NT2/D1 (cell line): Measurements from ENCODE around the gene LRRC39.

Experiments
- DNase-seq: peaks from one replicate; pipeline ENCODE4 v3.0.0-alpha.2; 2011; ENCODE audit warnings: low read depth, low spot score
- H3K27me3 ChIP-seq: 2 replicates; pipeline ENCODE4 v1.6.0; 2011; ENCODE audit warnings: mild to moderate bottlenecking; ENCODE audit not compliant: insufficient read length, insufficient read depth
- H3K36me3 ChIP-seq: 2 replicates; pipeline ENCODE4 v1.6.1; 2011; ENCODE audit warnings: mild to moderate bottlenecking, low read length, mixed read lengths; ENCODE audit not compliant: insufficient read depth, insufficient read length
- H3K4me1 ChIP-seq: 2 replicates; pipeline ENCODE4 v1.5.1; 2011; ENCODE audit not compliant: insufficient read depth, insufficient read length
- H3K4me3 ChIP-seq: 2 replicates; pipeline ENCODE4 v1.5.1; 2011; ENCODE audit warnings: low read depth; ENCODE audit not compliant: insufficient read length
- H3K9ac ChIP-seq: 2 replicates; pipeline ENCODE4 v1.6.0; 2011; ENCODE audit warnings: low read depth; ENCODE audit not compliant: insufficient read length
- H3K9me3 ChIP-seq: 2 replicates; pipeline ENCODE4 v1.5.1; 2011; ENCODE audit warnings: mild to moderate bottlenecking, low read length; ENCODE audit not compliant: insufficient read depth
- SUZ12 ChIP-seq: IDR thresholded peaks from 2 replicates; pipeline ENCODE4 v1.6.1; 2011; ENCODE audit not compliant: insufficient read length, insufficient read depth; ENCODE audit errors: extremely low read depth
- YY1 ChIP-seq: IDR thresholded peaks from 2 replicates; pipeline ENCODE4 v1.6.1; 2011; ENCODE audit not compliant: insufficient read length, insufficient read depth
- ZNF274 ChIP-seq: IDR thresholded peaks from 2 replicates; pipeline ENCODE4 v1.6.1; 2011; ENCODE audit warnings: mild to moderate bottlenecking, low read depth, low read length

The LRRC39 gene

GRCh38 chr1:100168051-100168450 lies 10.0 kb downstream of the LRRC39 start:
- Histone ChIP-seq H3K27me3 (no peaks in the 10 kb centered on the region), H3K36me3 (no peaks in the 10 kb centered on the region), H3K4me3 (no peak overlapping the region), H3K4me1 (no peaks in the 10 kb centered on the region), H3K9ac (no peak overlapping the region), H3K9me3 (no peaks in the 10 kb centered on the region)
- TF ChIP-seq YY1 (no peak), ZNF274 (no peak), SUZ12 (no peak)
- no peak for DNase-seq

DNA sequence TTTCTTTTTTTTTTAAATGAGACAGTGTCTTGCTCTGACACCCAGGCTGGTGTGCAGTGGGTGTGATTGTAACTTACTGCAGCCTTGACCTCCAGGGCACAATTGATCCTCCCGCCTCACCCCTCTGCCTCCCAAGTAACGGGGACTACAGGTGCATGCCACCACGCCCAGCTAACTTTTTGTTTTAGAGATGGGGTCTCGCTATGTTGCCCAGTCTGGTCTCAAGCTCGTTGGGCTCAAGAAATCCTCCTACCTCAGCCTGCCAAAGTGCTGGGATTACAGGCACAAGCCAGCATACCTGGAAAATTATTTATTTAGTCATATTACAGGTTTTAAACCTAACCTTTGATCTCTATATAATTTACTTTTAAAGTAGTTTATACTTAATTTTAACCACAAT lies 13.4 kb downstream of the LRRC39 start:
- H3K36me3 ChIP-seq, result no peaks in the 10 kb centered on the region
- no peaks in the 10 kb centered on the region for H3K9me3 ChIP-seq
- H3K4me3 ChIP-seq, result no peak overlapping the region
- no peaks in the 10 kb centered on the region for H3K27me3 ChIP-seq
- H3K9ac ChIP-seq, result no peak overlapping the region
- TF ChIP-seq YY1 (no peak), SUZ12 (no peak), ZNF274 (no peak)
- no peak for DNase-seq
- no peaks in the 10 kb centered on the region for H3K4me1 ChIP-seq

DNA sequence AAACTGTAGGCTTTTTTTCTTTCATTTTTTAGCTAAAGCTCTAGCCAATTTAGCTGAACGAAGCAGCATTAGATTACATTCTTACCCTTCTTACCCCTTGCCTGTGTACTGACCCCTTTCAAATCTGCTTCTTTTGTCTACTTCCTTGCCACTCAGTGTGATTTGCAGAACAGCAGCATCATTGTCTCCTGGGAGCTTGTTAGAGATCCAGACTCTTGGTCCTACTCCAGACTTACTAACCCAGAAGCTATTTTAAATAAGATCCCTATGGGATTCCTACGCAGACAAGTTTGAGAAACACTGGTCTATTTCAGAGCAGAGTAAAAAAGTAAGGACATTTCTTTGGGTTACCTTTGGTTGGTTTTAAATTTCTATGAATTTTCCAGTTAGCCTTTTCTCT lies 13.8 kb downstream of the LRRC39 start:
- Histone ChIP-seq H3K4me1 (no peaks in the 10 kb centered on the region), H3K9ac (no peak overlapping the region), H3K4me3 (no peak overlapping the region), H3K36me3 (no peaks in the 10 kb centered on the region), H3K9me3 (no peaks in the 10 kb centered on the region), H3K27me3 (no peaks in the 10 kb centered on the region)
- TF ChIP-seq ZNF274, result no peak
- DNase-seq, result no peak

- no peaks in the 10 kb centered on the region for H3K4me1 ChIP-seq
- H3K27me3 ChIP-seq, result no peaks in the 10 kb centered on the region
- no peaks in the 10 kb centered on the region for H3K36me3 ChIP-seq
- TF ChIP-seq ZNF274 (no peak), SUZ12 (no peak), YY1 (no peak)
- no peak for DNase-seq
- no peak overlapping the region for H3K9ac ChIP-seq
- H3K9me3 ChIP-seq, result no peaks in the 10 kb centered on the region
- no peak overlapping the region for H3K4me3 ChIP-seq
Measured at GRCh38 chr1:100162881-100163280, 15.2 kb downstream of the LRRC39 start.

DNA sequence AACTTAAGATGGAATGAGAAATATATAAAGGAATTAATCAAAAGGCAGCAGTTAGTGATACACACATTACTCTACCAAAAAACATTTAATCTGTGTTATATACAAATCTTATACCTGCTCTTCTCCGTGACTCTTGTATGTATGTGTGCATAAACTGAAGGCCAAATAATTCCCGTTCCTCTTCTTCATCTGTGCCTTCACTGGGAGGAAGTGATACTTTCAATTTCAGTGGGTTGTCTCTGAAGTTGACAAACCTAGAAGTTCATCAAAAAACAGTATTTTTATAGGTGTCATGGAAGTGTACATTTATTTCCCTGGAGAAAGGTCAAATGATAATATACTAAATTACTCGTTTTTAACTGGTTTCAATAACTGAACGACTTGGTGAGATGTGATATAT lies 25.8 kb downstream of the LRRC39 start:
- TF ChIP-seq YY1, result no peak
- no peak for TF ChIP-seq SUZ12
- TF ChIP-seq ZNF274, result no peak
- no peaks in the 10 kb centered on the region for H3K4me1 ChIP-seq
- H3K4me3 ChIP-seq, result no peak overlapping the region
- peaks cover 21% of the 10 kb centered on the region for H3K36me3 ChIP-seq
- H3K9ac ChIP-seq, result no peak overlapping the region
- H3K9me3 ChIP-seq, result no peaks in the 10 kb centered on the region
- no peaks in the 10 kb centered on the region for H3K27me3 ChIP-seq
- no peak for DNase-seq

DNA sequence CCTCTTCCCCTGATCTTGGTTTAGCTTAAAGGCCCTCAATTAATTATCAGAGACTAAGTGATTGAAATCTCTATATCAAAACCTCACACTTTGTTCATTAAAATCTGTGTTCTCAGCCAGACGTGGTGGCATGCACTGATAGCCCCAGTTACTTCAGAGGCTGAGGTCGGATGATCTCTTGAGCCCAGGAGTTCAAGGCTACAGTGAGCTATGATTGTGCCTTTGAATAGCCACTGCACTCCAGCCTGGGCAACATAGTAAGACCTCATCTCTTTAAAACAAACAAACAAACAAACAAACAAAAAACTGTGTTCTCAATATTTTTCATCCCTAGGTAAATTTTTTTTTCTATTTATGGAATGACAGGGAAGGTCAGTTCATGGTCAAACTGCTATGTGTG lies 26.4 kb downstream of the LRRC39 start:
- H3K4me1 ChIP-seq, result no peaks in the 10 kb centered on the region
- no peak for TF ChIP-seq ZNF274
- TF ChIP-seq SUZ12, result no peak
- TF ChIP-seq YY1, result no peak
- no peak overlapping the region for H3K4me3 ChIP-seq
- H3K36me3 ChIP-seq, result peaks cover 23% of the 10 kb centered on the region
- no peak for DNase-seq
- no peak overlapping the region for H3K9ac ChIP-seq
- H3K27me3 ChIP-seq, result no peaks in the 10 kb centered on the region
- no peaks in the 10 kb centered on the region for H3K9me3 ChIP-seq

DNA sequence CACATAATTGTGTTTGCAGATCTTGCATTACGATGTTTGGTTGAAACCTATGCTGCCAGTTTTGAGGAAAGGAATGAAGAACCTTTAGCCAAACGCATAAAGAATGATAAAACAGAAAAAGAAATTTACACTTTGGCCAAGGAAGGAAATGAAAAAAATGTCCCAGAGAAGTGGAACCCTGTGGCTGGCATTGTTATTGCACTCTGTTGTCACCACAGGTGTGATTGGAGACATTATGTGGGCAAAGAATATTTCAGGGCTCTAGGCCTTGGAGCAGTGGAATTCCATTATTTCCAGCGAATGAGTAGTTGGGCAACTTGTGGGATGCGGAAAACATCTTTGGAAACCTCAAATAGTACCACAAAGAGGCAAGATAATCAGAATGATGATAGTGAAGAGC lies 30.2 kb downstream of the LRRC39 start:
- Histone ChIP-seq H3K9ac (no peak overlapping the region), H3K36me3 (peaks cover 55% of the 10 kb centered on the region), H3K27me3 (no peaks in the 10 kb centered on the region), H3K4me3 (no peak overlapping the region), H3K4me1 (no peaks in the 10 kb centered on the region), H3K9me3 (no peaks in the 10 kb centered on the region)
- no peak for TF ChIP-seq YY1
- no peak for TF ChIP-seq ZNF274
- DNase-seq, result no peak

DNA sequence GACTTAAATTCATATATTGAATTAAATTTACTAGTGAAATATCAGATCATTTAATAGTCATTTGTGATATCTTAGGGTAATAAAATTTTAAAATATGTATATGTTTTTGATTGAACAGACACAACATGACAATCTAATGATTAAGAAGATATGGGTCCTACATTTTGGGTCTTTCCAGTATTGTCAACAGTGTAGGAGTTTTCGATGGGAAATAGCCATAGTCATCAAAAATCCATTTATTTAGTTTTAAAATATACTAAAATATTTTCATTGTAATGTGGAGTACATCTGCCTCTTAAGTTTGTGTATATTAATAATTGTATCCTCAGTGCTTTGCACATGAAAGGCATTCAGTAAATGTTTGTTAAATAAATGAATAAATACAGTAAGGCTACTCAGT lies 31.1 kb downstream of the LRRC39 start:
- H3K4me1 ChIP-seq, result no peaks in the 10 kb centered on the region
- H3K27me3 ChIP-seq, result no peaks in the 10 kb centered on the region
- no peaks in the 10 kb centered on the region for H3K9me3 ChIP-seq
- H3K4me3 ChIP-seq, result no peak overlapping the region
- DNase-seq, result no peak
- H3K9ac ChIP-seq, result no peak overlapping the region
- TF ChIP-seq ZNF274 (no peak), SUZ12 (no peak), YY1 (no peak)
- peaks cover 63% of the 10 kb centered on the region for H3K36me3 ChIP-seq
